ENCODE results near the gene TRABD2B.

- TF ChIP-seq EZH2 (IDR thresholded peaks at IDR 0.05; ENCODE audit: borderline replicate concordance, low read depth, low read length, severe bottlenecking) (no peak), POLR2AphosphoS5 (IDR thresholded peaks at IDR 0.05; ENCODE audit: insufficient read depth, low read depth, low read length) (no peak), CTCF (IDR thresholded peaks at IDR 0.05; ENCODE audit: extremely low read depth in 1 of 2, insufficient read depth in 1 of 2, low read depth in 1 of 2, low read length in 2 of 2) (no peak), POLR2A (IDR thresholded peaks at IDR 0.05; ENCODE audit: low read depth, low read length) (no peak), GATA2 (IDR thresholded peaks at IDR 0.05; ENCODE audit: insufficient read depth, insufficient read length, low read depth, low read length) (no peak), FOS (IDR thresholded peaks at IDR 0.05; ENCODE audit: borderline replicate concordance, insufficient read depth, low read length) (no peak), JUN (IDR thresholded peaks at IDR 0.05; ENCODE audit: borderline replicate concordance, insufficient read depth, insufficient read length, low read depth) (no peak), MAX (IDR thresholded peaks at IDR 0.05; ENCODE audit: insufficient read depth, insufficient read length) (no peak), MYC (IDR thresholded peaks at IDR 0.05; ENCODE audit: low read depth, low read length) (no peak)
These were observed 13.5 kb downstream of the TRABD2B start for GRCh38 chr1:47983691-47984090.
